Activated CD8-positive, alpha-beta memory T cell treated with anti-CD3 and anti-CD28 coated beads, Interleukin-2, amount 10 ng/mL, durations not matched to agents 7 days and 5 days (primary cell): ENCODE data around the gene GET3. TPM values are rescaled to one million over a fixed set of nuclear protein-coding genes. Genes with fewer than 3 reads are reported as not detected.

ENCODE experiments used
- ATAC-seq: fragments of 150-1000 bp; cut with Tn5 transposase; one replicate; pipeline ENCODE4 v1.10.0; 2021; ENCODE audit warnings: moderate library complexity
- CTCF ChIA-PET: fragments of 350-600 bp; sonication (Branson Sonifier 250); formaldehyde crosslinking; loops from one replicate; lab custom pipeline; 2021; ENCODE audit warnings: antibody characterized with exemption; lab: Charles Lee
- DNase-seq: peaks from one replicate; pipeline ENCODE4 v3.0.0-alpha.2; 2020
- H3K27ac Mint-ChIP-seq: one replicate; pipeline ENCODE4 v1.8.0; 2021; ENCODE audit warnings: mild to moderate bottlenecking, mixed read lengths
- H3K27me3 Mint-ChIP-seq: one replicate; pipeline ENCODE4 v1.8.0; 2021; ENCODE audit warnings: mixed read lengths
- H3K36me3 Mint-ChIP-seq: one replicate; pipeline ENCODE4 v1.8.0; 2021; ENCODE audit warnings: mild to moderate bottlenecking, mixed read lengths
- H3K4me1 Mint-ChIP-seq: one replicate; pipeline ENCODE4 v1.8.0; 2021; ENCODE audit warnings: mixed read lengths
- H3K4me3 Mint-ChIP-seq: one replicate; pipeline ENCODE4 v1.8.0; 2021; ENCODE audit warnings: mild to moderate bottlenecking, moderate library complexity, mixed read lengths
- H3K9me3 Mint-ChIP-seq: one replicate; pipeline ENCODE4 v1.8.0; 2022; ENCODE audit warnings: low read depth, mixed read lengths
- total RNA-seq, 2 experiments: library from RNA; stranded (reverse); gene quantifications; one replicate each; pipeline ENCODE4 v1.2.3, GENCODE V29; 2021

The GET3 gene
- total RNA-seq, 2 experiments from 2014 or later: 68.6 to 84.1 TPM

DNA sequence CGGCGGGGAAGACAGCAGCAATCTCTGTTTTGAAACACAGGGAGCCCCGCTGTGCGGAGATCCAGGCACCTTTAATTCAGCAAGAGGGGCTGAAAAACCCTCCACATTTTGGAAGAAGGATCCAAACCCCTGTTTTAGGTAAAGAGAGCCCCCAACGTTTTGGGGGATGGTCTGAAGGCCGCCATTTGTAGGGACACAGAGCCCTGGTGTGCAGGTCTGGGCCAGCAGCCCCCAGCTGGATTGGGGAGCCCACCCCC, 41.5 kb downstream of the GET3 start:
- H3K4me3 Mint-ChIP-seq: peak overlapping the region; percentile 76
- H3K9me3 Mint-ChIP-seq: no peaks in the 10 kb centered on the region
- no peak for ATAC-seq
- no peaks in the 10 kb centered on the region for H3K36me3 Mint-ChIP-seq
- peaks cover 38% of the 10 kb centered on the region for H3K4me1 Mint-ChIP-seq
- H3K27ac Mint-ChIP-seq: peak overlapping the region; percentile 97
- no peaks in the 10 kb centered on the region for H3K27me3 Mint-ChIP-seq
- DNase-seq: no peak
- CTCF ChIA-PET: interaction anchor here (0.6 to 30.0 kb wide), 9 partner anchors 9 to 69 kb away, joined by 4 to 1017 read pairs (median 8); partner anchors contain the start of genes JUNB, PRDX2, RNASEH2A and THSD8

DNA sequence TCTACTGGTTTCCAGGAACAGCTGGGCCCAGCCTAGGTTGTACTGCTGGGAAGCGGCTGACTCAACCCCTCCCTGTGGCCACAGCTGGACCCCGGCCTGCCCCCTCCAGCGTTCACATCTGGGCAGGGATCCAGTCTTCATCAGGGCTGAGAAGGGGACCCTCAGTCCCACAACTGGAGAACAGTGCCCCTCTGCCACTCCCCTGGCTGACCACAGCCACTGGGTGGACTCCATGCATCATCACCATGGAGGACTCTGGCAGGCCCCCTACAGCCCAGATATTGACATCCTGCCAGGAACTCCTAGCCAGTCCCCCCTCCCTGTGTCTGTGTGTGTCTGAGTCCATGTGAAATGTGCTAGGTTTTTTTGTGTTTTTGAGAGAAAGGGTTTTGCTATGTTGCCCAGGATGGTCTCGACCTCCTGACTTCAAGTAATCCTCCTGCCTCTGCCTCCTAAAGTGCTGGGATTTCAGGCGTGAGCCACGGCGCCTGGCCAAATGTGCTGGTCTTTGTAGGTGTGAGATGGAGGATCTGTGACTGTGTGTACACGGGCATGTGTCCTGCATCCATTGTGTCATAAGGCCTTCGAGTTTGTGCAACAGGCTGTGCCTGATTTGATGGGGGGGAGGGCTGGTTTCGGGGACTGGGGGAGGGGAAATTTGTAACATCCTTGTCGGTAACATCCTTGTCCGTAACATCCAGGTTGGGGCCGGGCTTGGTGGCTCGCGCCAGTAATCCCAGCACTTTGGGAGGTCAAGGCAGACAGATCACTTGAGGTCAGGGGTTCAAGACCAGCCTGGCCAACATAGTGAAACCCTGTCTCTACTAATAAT, 42.1 kb downstream of the GET3 start:
- peak overlapping the region; percentile 97 for H3K27ac Mint-ChIP-seq
- CTCF ChIA-PET: interaction anchor here (1.2 to 30.0 kb wide), 6 partner anchors 8 to 20 kb away, joined by 3 to 1017 read pairs (median 34); partner anchors contain the start of genes JUNB, PRDX2, RNASEH2A and THSD8
- no peaks in the 10 kb centered on the region for H3K36me3 Mint-ChIP-seq
- H3K9me3 Mint-ChIP-seq: no peaks in the 10 kb centered on the region
- H3K4me3 Mint-ChIP-seq: peak overlapping the region; percentile 76
- DNase-seq (peak; percentile 64), ATAC-seq (no peak)
- H3K4me1 Mint-ChIP-seq: peaks cover 38% of the 10 kb centered on the region
- H3K27me3 Mint-ChIP-seq: no peaks in the 10 kb centered on the region

DNA sequence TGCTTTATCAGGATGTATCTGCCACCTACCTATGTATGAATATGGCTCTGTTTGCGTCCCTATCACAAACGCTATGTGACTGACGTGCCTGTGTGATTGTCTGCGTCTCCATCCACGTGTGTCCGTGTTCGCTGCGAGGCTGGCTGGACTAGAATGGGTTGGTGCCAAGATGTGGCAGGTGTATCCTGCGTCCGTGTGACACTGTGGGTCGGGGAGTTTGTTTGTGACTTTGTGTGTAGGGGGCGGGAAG, 44.8 kb downstream of the GET3 start:
- Mint-ChIP-seq H3K9me3 (no peaks in the 10 kb centered on the region), H3K27ac (no peak overlapping the region), H3K27me3 (no peaks in the 10 kb centered on the region), H3K4me3 (peak overlapping the region; percentile 78), H3K36me3 (no peaks in the 10 kb centered on the region), H3K4me1 (peaks cover 39% of the 10 kb centered on the region)
- ATAC-seq: peak; percentile 9
- CTCF ChIA-PET: interaction anchor here (0.6 to 30.0 kb wide), 6 partner anchors 9 to 183 kb away, joined by 3 to 1017 read pairs (median 4); partner anchors contain the start of genes JUNB, PRDX2, RNASEH2A and THSD8
- DNase-seq: no peak

DNA sequence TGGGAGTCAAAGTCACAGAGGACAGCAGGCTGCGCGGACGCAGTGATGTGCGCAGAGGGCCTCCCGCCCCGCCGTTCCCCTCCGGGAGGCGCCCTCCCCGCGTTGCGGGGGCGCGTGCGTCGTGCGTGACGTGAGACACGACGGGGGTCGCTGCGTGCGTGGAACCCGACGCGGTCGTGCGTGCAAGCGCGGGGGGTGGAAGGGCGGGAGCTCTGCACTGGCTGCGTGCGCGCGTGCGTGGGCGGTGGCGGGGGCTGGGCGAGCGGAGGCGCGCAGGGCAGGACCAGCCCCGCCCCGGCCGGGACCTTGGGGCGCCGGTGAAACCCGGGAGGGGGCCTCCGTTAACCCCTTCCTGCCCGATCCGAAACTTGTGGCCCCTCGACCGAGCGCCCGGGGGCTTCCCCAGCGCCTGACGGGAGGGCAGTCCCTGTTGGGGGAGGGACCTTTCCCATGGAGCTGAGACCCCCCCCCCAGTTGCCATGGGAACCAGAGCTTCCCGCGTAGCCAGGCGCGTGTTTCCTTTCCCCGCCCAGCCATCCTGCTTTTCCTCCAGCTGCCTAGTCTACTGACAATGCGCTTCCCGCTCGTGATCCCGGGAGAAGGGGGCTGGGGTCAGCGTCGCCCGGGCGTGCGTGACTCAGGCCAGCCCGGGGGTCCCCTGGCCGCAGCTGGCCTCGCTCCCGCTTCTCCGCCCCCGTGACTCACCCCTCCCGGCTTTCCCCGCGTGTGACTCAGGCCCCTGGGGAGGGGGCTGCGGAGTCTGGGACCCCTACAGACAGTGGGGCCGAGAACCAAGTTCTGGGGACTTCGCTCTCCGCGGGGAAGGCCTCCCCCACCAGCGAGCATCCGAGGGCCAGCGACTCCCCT, 45.4 kb downstream of the GET3 start:
- Mint-ChIP-seq H3K27me3 (no peaks in the 10 kb centered on the region), H3K4me3 (peak overlapping the region; percentile 78), H3K27ac (no peak overlapping the region), H3K36me3 (no peaks in the 10 kb centered on the region), H3K9me3 (no peaks in the 10 kb centered on the region), H3K4me1 (peaks cover 36% of the 10 kb centered on the region)
- ATAC-seq (peak; percentile 59), DNase-seq (peak; percentile 92)
- CTCF ChIA-PET: interaction anchor here (0.6 to 30.0 kb wide), 6 partner anchors 9 to 183 kb away, joined by 3 to 1017 read pairs (median 4); partner anchors contain the start of genes JUNB, PRDX2, RNASEH2A and THSD8

DNA sequence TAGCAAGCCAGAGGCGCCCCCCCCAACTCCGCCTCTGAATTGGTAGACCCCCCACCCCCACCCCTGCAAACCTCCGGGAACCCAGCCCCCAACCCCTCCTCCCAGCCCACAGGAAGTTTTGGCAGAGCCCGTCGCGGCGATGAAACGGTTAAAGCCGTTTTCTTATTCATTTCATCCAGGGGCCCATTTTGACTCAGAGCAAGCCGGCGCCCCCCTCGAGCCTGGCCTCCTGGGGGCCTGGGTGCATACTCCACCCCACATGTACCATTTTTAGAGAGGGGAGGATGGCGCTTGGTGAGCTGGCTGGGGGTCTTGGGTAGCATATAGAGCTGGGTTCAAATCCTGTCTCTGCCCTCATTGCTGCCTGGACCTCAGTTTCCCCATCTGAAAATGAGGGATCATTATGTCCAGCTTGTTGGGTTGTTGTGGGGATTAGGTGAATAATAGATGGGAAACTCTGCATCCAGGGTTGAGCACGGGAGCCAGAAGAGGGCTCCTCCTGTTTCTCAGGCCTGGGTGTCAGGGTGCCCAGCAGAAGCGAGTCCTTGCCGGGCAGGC, 46.1 kb downstream of the GET3 start:
- Mint-ChIP-seq H3K4me1 (peaks cover 41% of the 10 kb centered on the region), H3K27ac (no peak overlapping the region)
- CTCF ChIA-PET: interaction anchor here (1.2 to 30.0 kb wide), 2 partner anchors 16 to 47 kb away, joined by 4 to 1017 read pairs; partner anchors contain the start of genes JUNB, PRDX2, RNASEH2A and THSD8

DNA sequence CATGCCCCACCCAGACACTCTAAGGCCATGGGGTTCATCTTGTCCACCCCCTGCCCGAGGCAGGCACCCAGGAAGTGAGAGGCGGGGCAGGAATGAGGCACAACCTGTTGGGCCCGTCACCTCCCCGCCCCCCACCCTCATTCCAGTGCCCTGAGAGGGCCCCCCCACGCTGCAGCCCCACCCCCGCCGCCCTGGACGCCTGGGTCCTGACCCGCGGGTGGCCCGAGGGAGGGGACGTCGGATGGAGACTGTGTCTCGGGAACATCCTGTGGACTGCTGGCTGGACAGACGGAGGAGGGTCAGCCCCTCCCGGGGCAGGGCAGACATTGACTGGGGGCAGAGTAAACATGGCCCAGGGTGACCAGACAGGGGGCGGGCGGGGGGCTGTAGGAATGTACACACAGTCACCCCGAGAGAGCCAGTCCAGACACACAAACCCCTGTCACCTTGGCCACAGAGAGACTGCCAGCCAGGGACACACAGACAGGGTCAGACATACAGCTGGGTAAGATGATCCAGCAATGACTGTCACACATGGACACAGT, 46.6 kb downstream of the GET3 start:
- H3K27ac Mint-ChIP-seq: no peak overlapping the region
- ATAC-seq: no peak
- H3K9me3 Mint-ChIP-seq: no peaks in the 10 kb centered on the region
- peak; percentile 65 for DNase-seq
- H3K27me3 Mint-ChIP-seq: no peaks in the 10 kb centered on the region
- peak overlapping the region; percentile 67 for H3K4me3 Mint-ChIP-seq
- peaks cover under 1% of the 10 kb centered on the region for H3K36me3 Mint-ChIP-seq
- CTCF ChIA-PET: interaction anchor here (30.0 kb wide), 1 partner anchor 15 kb away, joined by 1017 read pairs; the partner anchor contains the start of genes JUNB, PRDX2, RNASEH2A and THSD8
- H3K4me1 Mint-ChIP-seq: peaks cover 39% of the 10 kb centered on the region

More for the DNA sequence above, 46.1 kb downstream of the GET3 start:
- peak; percentile 3 for ATAC-seq
- no peaks in the 10 kb centered on the region for H3K36me3 Mint-ChIP-seq
- peak overlapping the region; percentile 78 for H3K4me3 Mint-ChIP-seq
- H3K27me3 Mint-ChIP-seq: no peaks in the 10 kb centered on the region
- H3K9me3 Mint-ChIP-seq: no peaks in the 10 kb centered on the region
- peak; percentile 88 for DNase-seq

DNA sequence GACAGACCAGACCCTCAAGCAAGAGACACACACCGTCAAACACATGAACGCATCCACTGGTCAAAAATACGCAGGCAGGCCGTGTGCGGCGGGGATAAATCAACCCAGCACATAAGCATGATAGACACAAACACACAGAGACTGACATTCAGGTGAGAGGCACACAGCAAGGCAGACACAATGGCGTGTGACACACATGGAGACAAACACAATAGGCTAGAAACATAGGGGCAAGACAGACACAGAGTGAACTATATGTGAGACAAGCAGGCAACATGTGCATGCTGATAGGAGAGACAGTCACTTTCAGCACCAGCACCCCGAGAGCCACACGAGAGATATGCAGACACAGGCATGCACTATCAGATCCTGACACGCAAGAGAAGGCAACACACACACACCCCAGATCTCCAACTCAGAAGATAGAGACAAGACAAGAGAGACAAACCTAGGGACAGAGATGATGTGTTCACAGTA, 47.1 kb downstream of the GET3 start:
- CTCF ChIA-PET: interaction anchor here (30.0 kb wide), 1 partner anchor 15 kb away, joined by 1017 read pairs; the partner anchor contains the start of genes JUNB, PRDX2, RNASEH2A and THSD8
- H3K36me3 Mint-ChIP-seq: peaks cover 1% of the 10 kb centered on the region
- no peaks in the 10 kb centered on the region for H3K27me3 Mint-ChIP-seq
- DNase-seq (peak; percentile 54), ATAC-seq (peak; percentile 2)
- H3K4me3 Mint-ChIP-seq: no peak overlapping the region
- no peaks in the 10 kb centered on the region for H3K9me3 Mint-ChIP-seq
- H3K4me1 Mint-ChIP-seq: peaks cover 35% of the 10 kb centered on the region
- H3K27ac Mint-ChIP-seq: no peak overlapping the region

DNA sequence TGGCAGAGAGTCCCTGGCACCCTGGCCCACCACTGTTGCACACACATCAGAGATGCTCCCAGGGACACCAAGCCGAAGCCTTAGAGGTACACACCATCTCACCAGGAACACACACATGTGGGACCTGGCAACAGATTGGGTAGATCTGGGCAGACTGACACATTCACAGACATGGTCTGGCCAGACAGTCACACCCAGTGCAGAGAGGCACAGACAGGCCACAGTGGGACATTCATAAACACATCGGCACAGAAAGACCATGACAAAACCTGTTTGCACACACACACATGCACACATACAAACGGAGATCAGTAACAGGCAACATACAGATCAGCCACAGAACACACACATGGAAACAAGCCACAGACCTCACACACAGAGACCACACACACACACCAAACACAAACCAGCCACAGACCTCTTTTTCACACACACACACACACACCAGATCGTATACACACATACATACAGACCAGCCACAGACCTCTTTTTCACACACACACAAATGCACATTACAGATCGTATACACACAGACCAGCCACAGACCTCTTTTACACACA, 47.7 kb downstream of the GET3 start:
- Mint-ChIP-seq H3K4me3 (no peak overlapping the region), H3K27me3 (no peaks in the 10 kb centered on the region)

DNA sequence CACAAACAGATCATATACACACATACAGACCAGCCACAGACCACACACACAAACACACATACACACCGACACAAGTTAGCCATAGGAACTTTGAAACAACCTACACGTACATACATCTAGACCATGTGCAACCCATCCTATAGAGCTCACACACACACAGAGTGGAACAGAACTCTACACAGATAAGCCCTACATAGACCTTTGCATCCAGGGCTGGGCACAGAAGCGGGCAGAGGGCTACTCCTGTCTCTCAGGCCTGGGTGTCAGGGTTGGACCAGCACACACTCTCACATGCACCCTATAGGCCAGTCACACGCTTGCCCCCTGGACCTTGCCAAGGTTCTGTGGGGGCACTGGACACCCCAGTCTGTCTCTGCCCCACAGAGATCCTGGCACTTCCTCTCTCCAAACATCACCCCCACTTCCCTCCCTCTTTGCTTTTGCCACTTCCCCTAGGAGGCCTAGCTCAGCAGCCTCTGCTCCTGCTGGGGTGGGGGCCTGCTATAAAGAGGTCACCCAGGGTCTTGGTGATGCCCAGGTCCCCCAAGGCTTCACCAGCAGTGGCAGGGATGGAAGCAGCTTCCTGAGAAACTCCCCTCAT, 48.2 kb downstream of the GET3 start:
- Mint-ChIP-seq H3K9me3 (no peaks in the 10 kb centered on the region), H3K36me3 (peaks cover 1% of the 10 kb centered on the region), H3K4me1 (peaks cover 32% of the 10 kb centered on the region), H3K4me3 (no peak overlapping the region), H3K27ac (no peak overlapping the region), H3K27me3 (no peaks in the 10 kb centered on the region)
- ATAC-seq (no peak), DNase-seq (peak; percentile 51)
- CTCF ChIA-PET: interaction anchor here (1.0 to 4.7 kb wide), 3 partner anchors 9 to 20 kb away, joined by 3 to 62 read pairs (median 19); partner anchors contain the start of gene HOOK2

More for the DNA sequence above, 47.7 kb downstream of the GET3 start:
- ATAC-seq (peak; percentile 2), DNase-seq (peak; percentile 80)
- H3K36me3 Mint-ChIP-seq: peaks cover 1% of the 10 kb centered on the region
- no peaks in the 10 kb centered on the region for H3K9me3 Mint-ChIP-seq
- no peak overlapping the region for H3K27ac Mint-ChIP-seq
- peaks cover 30% of the 10 kb centered on the region for H3K4me1 Mint-ChIP-seq
- CTCF ChIA-PET: interaction anchor here (1.0 to 4.7 kb wide), 3 partner anchors 8 to 19 kb away, joined by 3 to 62 read pairs (median 19); partner anchors contain the start of gene HOOK2

DNA sequence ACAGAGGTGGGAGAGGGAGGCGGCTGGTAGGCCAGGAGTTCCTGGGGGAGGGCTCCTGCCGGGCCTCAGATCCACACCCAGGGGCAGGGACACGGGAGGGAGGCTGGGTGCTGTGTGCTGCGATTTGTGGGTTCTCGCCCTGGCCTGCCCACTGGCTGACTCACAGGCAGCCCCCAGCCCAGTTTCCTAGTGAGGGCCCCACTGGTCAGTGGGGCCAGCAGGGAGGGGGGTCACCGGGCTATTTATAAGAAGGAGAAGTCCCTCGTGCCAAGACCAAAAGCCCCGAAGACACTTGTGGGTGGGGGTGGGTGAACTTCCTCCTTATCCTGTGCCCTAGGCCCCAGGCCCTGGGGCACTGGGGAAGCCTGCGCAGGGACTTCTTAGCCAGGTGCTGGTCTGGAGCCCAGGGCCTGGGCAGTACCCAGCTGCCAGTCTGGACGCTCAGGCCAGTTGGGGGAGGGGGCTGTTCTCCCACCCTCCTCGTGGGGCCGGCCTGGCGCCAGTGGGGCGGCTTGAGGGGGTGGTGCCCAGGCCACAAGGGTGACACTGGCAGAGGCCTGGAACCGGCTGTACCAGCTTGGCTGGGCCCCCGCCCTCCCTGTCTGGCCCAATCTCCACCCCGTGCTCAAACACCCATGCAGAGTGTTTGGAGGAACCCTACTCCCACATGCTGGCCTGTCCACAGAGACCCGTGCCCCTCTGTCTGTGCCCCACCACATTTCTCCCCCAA, 49.0 kb downstream of the GET3 start:
- Mint-ChIP-seq H3K27me3 (no peaks in the 10 kb centered on the region), H3K27ac (peak overlapping the region; percentile 71), H3K36me3 (peaks cover 1% of the 10 kb centered on the region), H3K4me3 (no peak overlapping the region), H3K4me1 (peaks cover 38% of the 10 kb centered on the region), H3K9me3 (no peaks in the 10 kb centered on the region)
- CTCF ChIA-PET: interaction anchor here (3.8 to 4.7 kb wide), 2 partner anchors 10 to 11 kb away, joined by 19 to 62 read pairs; partner anchors contain the start of gene HOOK2
- no peak for ATAC-seq
- no peak for DNase-seq

DNA sequence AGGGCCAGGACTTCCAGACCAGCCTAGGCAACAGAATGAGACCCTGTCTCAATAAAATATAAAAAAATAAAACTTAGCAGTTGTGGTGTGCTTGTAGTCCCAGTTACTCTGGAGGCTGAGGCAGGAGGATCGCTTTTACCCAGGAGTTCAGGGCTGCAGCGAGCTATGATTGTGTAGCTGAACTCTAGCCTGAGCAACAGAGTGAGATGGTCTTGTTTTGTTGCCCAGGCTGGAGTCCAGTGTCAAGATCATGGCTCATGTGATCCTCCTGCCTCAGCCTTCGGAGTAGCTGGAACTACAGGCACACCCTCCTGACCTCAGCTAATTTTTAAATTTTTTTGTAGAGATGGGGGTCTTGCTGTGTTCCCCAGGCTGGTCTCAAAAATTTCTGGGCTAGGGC, 49.7 kb downstream of the GET3 start:
- no peaks in the 10 kb centered on the region for H3K9me3 Mint-ChIP-seq
- ATAC-seq (no peak), DNase-seq (no peak)
- H3K4me3 Mint-ChIP-seq: no peak overlapping the region
- H3K27me3 Mint-ChIP-seq: no peaks in the 10 kb centered on the region
- CTCF ChIA-PET: interaction anchor here (3.8 to 4.7 kb wide), 2 partner anchors 10 kb away, joined by 19 to 62 read pairs; partner anchors contain the start of gene HOOK2
- peak overlapping the region; percentile 71 for H3K27ac Mint-ChIP-seq
- peaks cover 31% of the 10 kb centered on the region for H3K4me1 Mint-ChIP-seq
- H3K36me3 Mint-ChIP-seq: peaks cover 1% of the 10 kb centered on the region
